GM12873 (cell line): ENCODE data around the gene ARGLU1.

Experiments used
- TF ChIP-seq, protein P1 (sequence below): IDR thresholded peaks from 2 replicates; pipeline ENCODE4 v1.5.1; 2012; ENCODE audit warnings: low read depth, mild to moderate bottlenecking, moderate library complexity, low read length, control low read depth; ENCODE audit not compliant: insufficient read depth; ENCODE audit errors: missing control alignments

The ARGLU1 gene

DNA sequence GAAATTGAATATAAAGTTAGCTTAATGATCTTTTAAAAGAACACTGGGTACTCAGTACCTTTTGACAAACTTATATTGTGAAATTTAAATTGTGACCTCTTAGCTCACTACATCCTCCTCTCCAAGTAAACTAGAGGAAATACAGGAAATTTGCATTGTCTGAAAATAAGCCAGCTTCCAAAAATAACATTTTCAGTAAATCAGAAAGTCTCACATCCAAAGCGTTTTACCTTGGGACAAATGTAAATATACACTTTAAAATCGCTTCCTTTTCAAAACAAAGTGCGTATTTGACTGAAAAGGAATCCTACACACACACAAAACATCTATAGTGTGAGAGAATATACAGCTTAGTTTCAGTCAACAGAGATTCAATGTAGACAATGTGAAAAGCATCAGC is 30.4 kb downstream of the ARGLU1 start:
- TF ChIP-seq, protein P1, sequence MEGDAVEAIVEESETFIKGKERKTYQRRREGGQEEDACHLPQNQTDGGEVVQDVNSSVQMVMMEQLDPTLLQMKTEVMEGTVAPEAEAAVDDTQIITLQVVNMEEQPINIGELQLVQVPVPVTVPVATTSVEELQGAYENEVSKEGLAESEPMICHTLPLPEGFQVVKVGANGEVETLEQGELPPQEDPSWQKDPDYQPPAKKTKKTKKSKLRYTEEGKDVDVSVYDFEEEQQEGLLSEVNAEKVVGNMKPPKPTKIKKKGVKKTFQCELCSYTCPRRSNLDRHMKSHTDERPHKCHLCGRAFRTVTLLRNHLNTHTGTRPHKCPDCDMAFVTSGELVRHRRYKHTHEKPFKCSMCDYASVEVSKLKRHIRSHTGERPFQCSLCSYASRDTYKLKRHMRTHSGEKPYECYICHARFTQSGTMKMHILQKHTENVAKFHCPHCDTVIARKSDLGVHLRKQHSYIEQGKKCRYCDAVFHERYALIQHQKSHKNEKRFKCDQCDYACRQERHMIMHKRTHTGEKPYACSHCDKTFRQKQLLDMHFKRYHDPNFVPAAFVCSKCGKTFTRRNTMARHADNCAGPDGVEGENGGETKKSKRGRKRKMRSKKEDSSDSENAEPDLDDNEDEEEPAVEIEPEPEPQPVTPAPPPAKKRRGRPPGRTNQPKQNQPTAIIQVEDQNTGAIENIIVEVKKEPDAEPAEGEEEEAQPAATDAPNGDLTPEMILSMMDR, result no peak

DNA sequence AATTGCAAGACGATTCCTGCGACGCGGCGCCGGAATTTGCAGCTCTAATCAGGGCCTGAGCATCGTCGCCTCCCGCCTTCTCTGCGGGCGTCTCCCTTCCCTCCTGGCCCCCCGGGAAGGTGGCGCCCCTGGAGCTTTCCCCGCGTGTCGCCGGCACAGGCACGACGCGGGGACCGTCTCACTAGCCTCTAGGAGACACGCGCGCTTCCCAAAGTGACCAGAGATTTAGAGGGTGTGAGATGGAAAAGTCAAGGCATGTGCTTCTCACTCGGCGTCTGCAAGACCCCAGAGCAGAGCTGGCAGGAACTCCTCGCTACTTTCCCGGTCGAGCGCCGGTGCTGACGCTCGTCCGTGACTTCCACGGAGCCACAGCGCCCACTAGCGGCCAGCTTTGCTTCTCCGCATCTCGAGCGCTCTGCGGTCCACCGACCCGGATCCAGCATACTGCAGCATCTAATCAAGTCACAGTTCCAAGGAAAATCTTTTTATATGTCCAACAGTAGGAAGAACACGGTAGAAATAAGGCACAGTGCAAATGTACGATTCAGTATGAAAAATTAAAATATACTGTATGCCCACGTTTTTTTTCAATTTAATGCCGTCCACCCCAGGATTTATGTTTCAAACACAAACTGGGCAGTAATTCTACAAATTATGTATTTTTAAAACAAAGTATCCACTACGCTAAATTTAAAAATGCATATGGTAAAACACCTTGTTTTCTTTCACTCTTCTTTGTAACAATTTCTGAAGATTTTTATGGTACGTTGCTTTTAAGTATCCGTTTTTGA is 31.5 kb downstream of the ARGLU1 start:
- TF ChIP-seq, protein P1, result peak; percentile 99

DNA sequence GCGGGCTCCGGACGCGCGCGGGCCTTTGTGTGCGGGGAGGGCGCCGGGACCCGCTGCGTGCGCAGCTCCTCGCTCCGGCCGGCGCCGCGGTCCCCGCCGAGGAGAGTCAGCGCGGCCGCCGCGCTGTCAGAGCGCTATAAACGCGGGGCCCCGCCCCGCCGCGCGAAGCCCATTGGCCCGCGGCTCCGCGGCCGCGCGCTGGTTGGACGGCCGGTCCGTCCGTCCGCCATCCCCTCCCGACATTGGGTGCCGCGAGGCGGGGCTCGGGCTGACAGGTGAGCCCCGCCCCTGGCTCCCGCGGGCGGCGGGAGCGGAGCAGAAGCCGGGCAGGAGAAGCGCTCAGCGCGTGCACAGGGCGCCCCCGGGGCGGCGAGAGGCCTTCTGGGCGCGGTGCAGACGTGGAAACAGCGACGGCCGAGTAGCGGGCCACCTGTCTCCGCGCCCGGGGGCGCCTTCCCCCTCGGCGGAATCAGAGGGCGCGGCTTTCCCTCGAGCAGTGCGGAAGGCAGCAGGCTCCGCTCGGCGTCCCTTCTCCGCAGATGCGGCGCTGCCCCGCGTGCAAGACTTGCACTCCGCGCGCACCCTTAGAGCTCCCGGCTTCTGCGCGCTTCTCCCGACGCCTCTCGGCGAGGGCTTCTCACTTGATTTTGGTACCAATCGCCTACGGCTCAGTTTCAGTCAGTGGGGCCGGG is 32.2 kb downstream of the ARGLU1 start, which contains the start of gene EFNB2:
EFNB2 (minus strand) TSS at position 111 of the 692 bp plus-strand sequence. CDS start 698 bp downstream, outside the sequence.
- TF ChIP-seq, protein P1, result peak; percentile 31

DNA sequence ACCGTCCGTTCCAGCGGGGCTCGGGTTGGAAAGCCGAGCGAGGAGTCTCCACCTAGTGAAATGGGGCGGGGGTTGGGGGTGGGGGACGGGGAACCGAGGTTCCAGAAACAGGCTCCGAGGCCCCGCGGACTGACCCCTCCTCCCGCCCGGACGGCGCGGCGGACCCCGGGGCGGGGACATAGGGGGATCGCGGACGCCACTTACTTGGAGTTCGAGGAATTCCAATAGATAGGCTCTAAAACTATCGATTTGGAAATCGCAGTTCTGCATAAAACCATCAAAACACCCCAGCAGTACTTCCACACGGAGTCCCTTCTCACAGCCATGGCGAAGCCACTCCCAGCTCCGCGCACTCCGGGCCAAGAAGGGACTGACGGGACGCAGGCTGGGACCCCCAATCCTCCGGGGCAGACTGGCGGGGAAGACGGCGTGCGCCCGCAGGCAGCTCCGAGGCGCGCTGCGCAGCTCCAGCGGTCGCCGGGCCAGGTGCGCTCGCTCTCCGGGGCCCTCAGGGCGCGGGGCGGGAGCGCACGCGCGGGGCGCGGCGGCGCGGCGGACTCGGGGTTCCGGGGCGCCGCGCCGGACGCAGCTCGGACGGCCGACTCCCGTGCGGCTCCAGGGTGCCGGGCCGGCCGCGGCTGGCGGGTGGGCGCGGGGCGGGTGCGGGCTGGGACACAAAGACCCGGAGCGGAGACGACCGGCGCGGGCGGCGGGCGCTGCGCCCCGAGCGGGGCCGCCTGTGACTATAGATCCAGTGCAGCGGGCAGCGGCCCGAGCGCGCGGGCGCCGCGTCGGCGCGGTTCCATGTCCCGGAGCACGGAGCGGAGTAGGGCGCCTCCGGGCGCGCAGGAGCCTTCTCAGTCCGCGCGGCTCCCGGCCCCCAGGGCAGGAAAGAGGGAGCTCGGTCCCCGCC is 33.0 kb downstream of the ARGLU1 start:
- TF ChIP-seq, protein P1, result no peak

DNA sequence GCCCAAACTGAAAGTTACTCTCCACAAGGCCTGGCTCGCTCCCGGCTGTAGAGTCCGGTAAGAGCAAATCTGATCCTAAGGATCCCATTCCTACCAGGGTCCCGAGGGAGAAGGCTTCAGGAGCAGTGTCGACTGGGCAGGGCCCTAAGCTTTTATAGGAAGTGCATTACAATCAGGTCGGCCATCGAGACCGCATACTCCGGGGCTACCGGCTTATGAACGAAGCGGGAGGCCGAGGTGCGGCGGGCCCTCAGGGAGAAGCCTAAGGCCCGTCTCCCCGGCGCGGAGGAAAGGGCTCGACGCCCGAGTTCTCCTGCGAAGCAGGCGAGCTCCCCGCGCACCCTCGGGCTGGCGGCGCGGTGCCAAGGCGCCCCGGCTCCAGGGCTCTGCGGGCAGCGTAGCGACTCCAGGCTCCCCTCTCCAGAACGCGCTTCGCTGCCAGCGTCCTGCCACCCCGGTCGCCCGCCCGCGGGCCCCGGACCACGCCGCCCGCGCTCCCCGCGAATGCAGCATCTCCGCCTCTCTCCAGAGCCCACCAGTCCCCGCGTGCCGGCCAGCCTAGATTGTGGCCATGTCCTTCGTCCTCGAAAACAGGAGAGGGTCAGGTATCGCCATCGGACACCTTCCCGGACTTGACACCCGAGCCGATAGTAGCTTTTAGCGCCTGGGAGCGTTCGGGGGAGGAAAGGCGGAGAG is 33.8 kb downstream of the ARGLU1 start:
- TF ChIP-seq, protein P1, result no peak

DNA sequence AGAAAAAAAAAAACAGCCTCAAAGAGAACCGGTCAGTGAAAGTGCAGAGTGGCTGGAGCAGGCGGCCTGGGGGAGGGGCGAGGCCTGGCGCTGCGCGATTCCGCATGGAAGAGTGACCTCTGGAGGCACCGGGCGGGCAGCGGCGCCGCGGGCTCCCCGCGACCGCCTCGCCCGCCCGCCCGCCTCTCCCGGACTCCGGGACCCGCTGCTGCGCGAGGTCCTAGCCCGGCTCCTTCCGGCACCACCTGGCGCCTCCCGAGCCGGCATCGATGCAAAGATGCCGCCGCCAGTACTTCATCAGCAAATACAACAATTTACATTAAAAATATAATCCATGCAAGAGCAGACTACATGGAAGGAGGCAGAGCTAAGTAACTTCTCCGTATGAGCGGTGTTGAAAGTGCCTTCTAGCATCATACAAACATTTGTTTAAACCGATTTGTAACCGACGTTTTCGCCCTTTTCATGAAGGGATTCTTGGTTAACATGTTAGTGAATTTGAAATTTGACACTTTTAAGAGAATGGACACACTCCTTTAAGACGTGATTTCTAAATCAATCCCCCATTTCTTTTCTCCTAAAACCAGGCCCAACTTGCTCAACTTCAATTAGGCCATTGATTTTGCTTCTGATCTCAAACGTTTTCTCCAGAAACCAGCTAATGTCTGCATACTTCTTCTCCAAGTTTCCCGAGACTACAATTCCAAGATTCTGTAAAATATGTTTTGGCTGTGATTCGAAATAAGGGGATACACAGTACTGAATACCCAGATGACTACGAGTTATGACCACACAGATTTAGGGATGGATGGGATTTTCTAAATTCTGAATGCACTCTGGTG is 34.6 kb downstream of the ARGLU1 start:
- TF ChIP-seq, protein P1, result peak; percentile 40
